ENCODE results near the gene ZNF333.
A peak's percentile ranks its signal among the peaks of the same experiment; 100 is the strongest.

ZNF333 gene

GRCh38 chr19:14689598-14690503, at the start of gene ZNF333:
TSS of gene ZNF333 (plus strand) at chr19:14690048. CDS start at chr19:14693492, 3,444 bp downstream.
- FAIRE-seq (no peak), DNase-seq (ENCODE audit: low spot score) (peak; percentile 73)

GRCh38 chr19:14648506-14648905, 41.3 kb upstream of the ZNF333 start:
- FAIRE-seq = no peak

DNA sequence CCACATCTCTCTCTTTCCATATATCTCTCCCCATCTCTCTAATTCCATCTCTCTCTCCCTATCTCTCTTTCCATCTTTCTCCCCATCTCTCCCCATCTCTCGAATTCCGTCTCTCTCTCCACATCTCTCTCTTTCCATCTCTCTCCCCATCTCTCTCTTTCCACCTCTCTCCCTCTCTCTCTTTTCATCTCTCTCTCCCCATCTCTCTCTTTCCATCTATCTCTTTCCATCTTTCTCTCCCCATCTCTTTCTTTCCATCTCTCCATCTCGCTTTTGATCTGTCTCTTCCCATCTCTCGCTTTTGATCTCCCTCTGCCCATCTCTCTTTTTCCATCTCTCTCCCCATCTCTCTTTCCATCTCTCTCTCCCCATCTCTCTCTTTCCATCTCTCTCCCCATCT, 40.8 kb upstream of the ZNF333 start:
- FAIRE-seq = no peak

More at GRCh38 chr19:14648506-14648905, 41.3 kb upstream of the ZNF333 start:
- DNase-seq (ENCODE audit: low spot score) = no peak

DNA sequence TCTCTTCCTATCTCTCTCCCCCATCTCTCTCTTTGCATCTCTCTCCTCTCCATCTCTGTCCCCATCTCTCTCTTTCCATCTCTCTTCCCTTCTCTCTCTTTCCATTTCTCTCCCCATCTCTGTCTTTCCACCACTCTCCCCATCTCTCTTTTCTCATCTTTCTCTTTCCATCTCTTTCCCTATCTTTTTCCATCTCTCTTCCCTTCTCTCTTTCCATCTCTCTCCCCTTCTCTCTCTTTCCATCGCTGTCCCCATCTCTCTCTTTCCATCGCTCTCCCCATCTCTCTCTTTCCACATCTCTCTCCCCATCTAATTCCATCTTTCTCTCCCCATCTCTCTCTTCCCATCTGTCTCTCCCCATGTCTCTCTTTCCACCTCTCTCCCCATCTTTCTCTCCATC, 39.7 kb upstream of the ZNF333 start:
- no peak for FAIRE-seq
- DNase-seq (ENCODE audit: low spot score) = no peak

More for the DNA sequence above, 40.8 kb upstream of the ZNF333 start:
- DNase-seq (ENCODE audit: low spot score) = no peak

GRCh38 chr19:14654786-14655560, 34.9 kb upstream of the ZNF333 start:
- FAIRE-seq = no peak
- DNase-seq (ENCODE audit: low spot score) = no peak

GRCh38 chr19:14655726-14656125, 34.1 kb upstream of the ZNF333 start:
- DNase-seq (ENCODE audit: low spot score) = no peak
- FAIRE-seq = no peak

DNA sequence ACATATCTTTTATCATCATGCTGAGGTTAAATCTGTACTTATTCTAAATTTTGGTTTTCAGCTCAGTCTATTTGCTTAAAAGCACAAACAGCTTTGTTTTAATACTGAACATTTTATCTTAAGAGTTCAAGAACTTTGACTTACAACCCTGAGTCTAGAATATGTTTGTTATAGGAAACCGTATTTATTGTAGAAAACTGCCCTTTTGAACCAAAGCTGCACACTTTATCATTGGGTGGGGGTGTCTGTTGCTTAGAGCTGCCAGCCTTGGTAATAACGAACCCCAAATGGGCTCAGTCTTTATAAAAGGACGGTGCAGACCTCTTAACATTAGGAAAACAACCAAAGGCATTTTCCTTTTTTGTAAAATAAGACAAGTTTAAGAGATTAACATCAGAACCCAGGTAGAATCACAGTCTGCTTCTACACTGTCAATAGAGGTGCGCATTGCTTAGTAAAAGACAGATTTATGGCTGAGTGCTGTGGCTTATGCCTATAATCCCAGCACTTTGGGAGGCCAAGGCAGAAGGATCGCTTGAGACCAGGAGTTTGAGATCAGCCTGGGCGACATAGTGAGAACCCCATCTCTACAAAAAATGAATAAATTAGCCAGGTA, 29.9 kb upstream of the ZNF333 start:
- DNase-seq (ENCODE audit: low spot score) (no peak), FAIRE-seq (no peak)

- no peak for DNase-seq (ENCODE audit: low spot score)
- no peak for FAIRE-seq
Observed at GRCh38 chr19:14661372-14661924, 28.4 kb upstream of the ZNF333 start.

- no peak for DNase-seq (ENCODE audit: low spot score)
Observed at GRCh38 chr19:14669940-14670339, 19.9 kb upstream of the ZNF333 start.

GRCh38 chr19:14670408-14670807, 19.4 kb upstream of the ZNF333 start:
- DNase-seq (ENCODE audit: low spot score) = no peak
- FAIRE-seq = no peak

More at GRCh38 chr19:14669940-14670339, 19.9 kb upstream of the ZNF333 start:
- no peak for FAIRE-seq

- FAIRE-seq = no peak
- no peak for DNase-seq (ENCODE audit: low spot score)
Observed at GRCh38 chr19:14672188-14672872, 17.5 kb upstream of the ZNF333 start.

- DNase-seq (ENCODE audit: low spot score) (no peak), FAIRE-seq (no peak)
Observed at GRCh38 chr19:14673088-14673487, 16.8 kb upstream of the ZNF333 start.

DNA sequence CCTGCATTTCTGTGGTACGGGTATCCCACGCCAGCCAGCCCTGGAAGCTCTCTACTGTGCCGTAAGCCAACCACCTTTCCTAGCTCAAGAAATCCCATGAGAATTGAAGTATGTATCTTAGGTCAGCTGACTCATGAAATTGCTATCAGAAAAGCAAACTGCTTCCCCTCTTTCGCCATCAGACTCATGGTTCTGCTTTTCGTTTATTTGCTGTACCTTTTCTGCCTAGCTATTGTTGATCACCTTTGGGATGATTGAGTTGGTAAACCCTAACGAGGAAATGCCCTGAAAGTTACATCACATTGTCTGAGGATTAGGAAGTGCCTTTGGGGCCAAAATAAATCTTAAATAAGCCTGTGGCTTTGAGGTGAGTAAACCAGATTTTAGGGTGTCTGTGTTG, 15.1 kb upstream of the ZNF333 start, which contains the start of gene ADGRE3:
TSS of gene ADGRE3 (minus strand) at position 81 of the 400 bp plus-strand sequence. CDS start at position 7, 74 bp downstream.
- no peak for DNase-seq (ENCODE audit: low spot score)
- FAIRE-seq = no peak

DNA sequence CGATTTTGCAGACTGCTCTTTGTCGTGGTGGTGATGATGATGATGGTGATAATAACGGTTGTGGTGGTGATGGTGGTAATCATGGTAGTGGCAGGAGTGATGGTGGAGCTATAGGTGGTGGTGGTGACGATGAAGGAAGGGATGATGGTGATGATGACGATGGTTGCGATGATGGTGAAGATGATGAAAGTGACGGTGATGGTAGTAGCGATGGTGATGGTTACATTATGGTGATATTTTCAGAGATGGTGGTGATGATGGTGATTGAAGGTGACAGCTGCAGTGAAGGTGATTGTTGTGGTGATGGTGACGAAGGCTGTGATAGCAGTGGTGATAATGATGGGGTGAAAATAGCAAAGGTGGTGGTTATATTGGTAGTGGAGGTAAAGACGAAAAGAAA, 13.1 kb upstream of the ZNF333 start:
- FAIRE-seq = no peak
- no peak for DNase-seq (ENCODE audit: low spot score)

DNA sequence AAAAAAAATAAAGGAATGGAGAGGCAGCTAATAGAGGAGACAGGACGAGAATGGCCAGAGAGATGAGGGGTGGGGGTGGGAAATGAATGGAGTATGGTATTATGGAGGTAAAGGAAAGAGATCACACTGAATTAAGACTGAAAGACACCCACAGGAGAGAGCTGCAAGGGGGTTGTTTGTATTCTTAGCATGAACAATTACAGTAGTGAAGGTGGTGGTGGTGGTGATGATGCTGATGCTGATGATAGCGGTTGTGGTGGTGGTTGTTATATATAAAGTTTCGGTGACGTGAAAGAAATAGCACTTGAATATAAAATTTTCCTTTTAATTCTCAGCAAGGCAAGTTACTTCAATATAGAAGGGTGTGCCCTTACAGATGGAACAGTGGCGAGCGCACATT, 12.4 kb upstream of the ZNF333 start:
- DNase-seq (ENCODE audit: low spot score) = no peak
- no peak for FAIRE-seq

DNA sequence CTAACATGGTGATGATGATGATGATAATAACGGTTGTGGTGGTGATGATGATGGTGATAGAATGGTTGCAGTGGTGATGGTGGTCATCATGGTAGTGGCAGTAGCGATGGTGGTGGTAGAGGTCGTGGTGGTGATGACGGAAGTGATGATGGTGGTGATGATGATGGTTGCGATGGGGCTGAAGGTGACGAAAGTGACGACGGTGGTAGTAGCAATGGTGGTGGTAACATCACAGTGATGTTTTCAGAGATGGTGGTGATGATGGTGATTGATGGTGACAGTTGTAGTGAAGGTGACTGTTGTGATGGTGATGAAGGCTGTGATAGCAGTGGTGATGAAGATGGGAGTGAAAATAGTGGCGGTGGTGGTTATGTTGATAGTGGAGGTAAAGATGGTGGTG, 11.6 kb upstream of the ZNF333 start:
- FAIRE-seq (no peak), DNase-seq (ENCODE audit: low spot score) (no peak)

GRCh38 chr19:14682084-14682483, 7.8 kb upstream of the ZNF333 start:
- FAIRE-seq (no peak), DNase-seq (ENCODE audit: low spot score) (no peak)

- no peak for DNase-seq (ENCODE audit: low spot score)
- FAIRE-seq = no peak
Observed at GRCh38 chr19:14683439-14683838, 6.4 kb upstream of the ZNF333 start.

GRCh38 chr19:14686411-14686810, 3.4 kb upstream of the ZNF333 start:
- FAIRE-seq = no peak
- peak; percentile 9 for DNase-seq (ENCODE audit: low spot score)

DNA sequence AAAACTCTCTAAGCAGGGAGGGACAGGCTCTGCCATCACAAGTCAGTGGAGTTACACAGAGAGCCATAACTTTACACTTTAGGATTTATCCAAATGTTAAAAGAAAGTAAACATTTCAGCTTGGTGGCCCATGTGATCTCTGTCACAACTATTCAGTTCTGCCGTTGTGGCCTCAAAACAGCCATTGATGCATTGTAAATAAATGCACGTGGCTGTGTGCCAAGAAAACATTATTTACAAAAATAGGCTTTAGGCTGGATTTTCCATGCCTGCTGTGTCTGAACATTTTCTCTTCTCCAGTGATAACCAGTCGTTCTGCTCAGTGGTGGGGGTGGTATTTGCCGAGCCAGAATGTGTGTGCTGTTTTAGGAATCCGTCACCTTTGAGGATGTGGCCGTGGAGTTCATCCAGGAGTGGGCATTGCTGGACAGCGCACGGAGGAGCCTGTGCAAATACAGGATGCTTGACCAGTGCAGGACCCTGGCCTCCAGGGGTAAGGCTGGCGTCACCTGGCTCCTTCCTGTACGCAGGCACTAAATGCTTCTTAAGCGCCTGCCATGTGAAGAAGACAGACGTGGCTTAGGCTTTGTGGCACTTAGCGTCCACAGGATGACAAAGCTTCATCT, 4.9 kb downstream of the ZNF333 start:
- DNase-seq (ENCODE audit: low spot score) = no peak
- no peak for FAIRE-seq

Measured in RCC 7860 (cell line).